A549 treated with Hydrocortisone at 1 μM for 4 hours (cell line): Measurements from ENCODE around the gene RPP25. TPM values are rescaled to one million over a fixed set of nuclear protein-coding genes. Genes with fewer than 3 reads are reported as not detected.

Source experiments
- total RNA-seq: library from RNA; stranded (reverse); fragments of 200-300 nt; extraction: Qiagen RNA extraction; gene quantifications from 5 replicates; pipeline ENCODE4 v1.2.3, GENCODE V29; 2022

RPP25 gene, protein sequence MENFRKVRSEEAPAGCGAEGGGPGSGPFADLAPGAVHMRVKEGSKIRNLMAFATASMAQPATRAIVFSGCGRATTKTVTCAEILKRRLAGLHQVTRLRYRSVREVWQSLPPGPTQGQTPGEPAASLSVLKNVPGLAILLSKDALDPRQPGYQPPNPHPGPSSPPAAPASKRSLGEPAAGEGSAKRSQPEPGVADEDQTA
- 19.2 to 26.0 TPM (median 25.6 TPM) in 5 replicates for total RNA-seq

DNA sequence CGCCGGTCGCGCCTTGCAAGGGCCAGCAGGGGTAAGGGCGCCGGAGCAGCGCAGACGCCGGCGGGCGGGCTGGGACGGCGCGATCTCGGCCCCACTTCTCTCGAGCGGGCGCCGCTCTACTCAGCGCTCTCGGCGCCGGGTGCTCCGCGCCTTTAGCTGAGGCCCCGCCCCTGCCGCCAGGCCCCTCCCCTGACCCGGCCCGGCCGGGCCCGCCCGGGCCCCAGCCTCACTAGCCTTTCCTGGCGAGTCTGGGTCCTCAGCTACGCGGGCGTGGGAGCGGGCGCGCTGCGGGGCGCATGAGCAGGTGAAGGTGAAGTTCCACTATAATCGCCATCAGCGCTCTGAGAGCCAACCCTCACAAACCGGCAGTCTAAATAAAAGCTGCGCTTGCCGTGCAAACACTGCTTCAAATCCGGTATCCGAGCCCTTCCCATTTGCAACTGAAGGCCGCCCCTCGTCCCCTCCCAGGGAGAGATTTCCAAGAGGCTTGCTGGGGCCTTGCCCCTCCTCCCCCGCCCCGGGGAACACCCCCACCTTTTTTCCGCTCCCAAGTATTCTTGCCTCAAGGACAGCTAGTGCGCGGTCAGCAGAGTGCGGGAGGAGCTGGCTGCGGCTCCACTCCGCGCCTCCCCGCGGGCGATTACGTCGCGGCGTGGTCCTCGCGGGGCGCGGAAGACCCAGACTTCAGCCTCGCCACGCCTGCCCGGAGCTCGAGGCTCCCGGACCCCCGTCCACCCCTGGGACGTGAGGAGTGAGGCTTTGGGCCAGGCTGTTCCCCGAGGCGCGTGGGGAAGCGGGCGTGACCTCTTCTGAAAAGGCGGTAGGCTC lies at the start of gene RPP25:
Gene RPP25 (minus strand): TSS at position 125 of the 828 bp plus-strand sequence. CDS start 189 bp downstream, outside the sequence.

DNA sequence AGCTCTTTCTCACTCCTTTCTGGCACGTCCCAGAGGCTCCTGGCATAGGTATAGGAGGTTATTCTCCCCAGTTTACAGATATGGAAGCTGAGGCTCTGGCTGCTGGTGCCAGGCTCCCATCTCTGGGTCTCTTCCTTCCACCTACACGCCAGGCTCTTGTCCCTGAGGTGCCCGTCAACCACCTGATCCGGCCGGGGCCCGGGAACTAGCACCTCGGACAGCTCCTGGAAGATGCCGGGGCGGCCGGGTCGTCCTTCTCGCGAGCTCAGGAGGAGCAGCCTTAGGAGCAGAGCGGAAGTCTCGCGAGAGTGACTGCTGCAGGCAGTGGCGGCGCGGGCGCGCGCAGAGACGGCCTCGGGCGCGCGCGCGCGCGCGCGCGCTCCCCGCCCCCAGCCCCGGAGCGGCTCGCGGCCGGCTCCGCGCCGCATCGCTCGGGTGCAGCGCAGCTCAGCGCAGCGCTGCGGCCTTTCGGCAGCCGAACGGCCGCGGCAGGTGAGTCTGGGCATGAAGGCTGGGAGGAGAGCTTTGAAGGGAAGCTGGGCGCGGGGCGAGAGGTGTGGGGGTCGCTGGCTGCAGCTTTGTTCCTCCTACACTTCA lies 38.7 kb upstream of the RPP25 start, which contains the start of gene SCAMP5:
Gene SCAMP5 (plus strand): TSS at position 382 of the 597 bp plus-strand sequence. CDS start 16,277 bp downstream, outside the sequence.

DNA sequence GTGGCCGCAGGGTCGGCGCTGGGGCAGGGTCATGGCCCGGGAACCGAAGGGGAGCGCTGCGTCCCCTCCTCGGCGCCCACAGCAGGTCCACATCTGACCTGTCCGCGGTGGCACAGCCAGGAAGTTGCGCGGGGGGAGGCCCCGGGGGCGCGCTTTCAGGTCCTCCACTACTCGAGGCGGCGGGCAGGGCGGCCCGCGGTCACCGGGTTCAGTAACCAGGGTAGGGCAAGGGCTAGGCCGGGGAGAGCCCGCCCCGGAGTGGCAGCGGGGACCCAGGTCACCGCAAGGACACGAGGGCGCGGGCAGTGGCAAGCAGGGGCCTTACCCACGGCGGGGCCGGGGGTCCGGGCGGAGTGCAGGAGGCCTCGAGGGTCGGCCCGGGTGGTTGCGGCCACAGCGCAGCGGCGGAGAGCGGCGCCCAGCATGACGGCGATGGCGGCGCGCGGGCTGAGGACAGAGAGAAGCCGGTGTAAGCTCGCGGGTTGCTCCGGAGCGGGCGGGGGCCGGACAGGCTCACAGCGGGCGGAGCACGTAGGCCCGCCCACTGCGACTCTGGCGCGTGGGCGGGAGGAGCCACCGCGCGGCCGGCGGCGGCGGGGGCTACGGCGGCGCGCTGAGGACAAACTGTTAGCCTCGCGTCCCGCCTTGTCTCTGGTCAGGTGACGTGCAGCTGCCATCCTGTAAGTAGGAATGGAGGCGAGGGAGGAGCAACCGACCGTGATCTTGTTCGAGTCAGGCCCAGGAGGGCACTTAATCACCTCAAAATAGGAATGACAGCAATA lies 18.8 kb downstream of the RPP25 start, which contains the start of gene COX5A:
Gene COX5A (minus strand): TSS at position 484 of the 782 bp plus-strand sequence. CDS start 59 bp downstream, at position 425.

DNA sequence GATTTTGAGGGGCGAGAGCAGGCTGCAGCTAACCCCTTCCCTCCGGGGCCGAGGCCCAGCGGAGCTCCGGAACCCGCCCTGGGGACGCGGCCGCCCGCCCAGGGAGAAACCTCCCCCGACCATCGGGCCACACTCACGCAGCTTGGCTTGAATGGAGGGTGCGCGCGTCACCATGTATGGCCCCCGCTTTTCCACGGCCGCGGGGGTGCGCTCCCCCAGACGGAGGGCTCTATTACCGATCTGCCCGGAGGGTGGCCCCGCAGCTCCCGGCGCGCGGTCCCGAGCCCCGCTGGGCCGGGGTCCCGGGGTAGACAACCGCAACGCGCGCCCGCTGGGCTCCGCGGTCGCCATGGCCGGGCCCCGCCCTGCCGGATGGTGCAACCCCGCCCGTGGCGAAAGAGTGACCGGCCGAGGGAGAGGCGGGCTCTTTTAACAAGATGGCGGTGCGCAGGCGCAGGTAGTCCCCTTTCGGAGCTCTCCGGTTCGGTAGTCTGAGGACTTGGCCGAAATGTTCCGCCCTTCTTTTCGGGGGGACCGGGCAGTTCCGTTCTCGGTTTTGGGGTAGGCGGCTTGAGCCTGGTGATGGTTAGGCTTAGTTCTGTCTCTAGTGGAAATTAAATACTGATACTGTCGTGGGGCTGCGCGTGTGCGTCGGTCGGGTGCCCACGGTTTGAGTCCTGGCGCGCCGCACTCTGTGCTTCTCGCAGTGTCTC lies 50.0 kb downstream of the RPP25 start, which contains the start of gene FAM219B:
Gene FAM219B (minus strand): TSS at position 402 of the 713 bp plus-strand sequence. CDS start 51 bp downstream, at position 351.

Other genes with a start within 250 kb of the RPP25 start
- 1.4 to 2.5 TPM (median 1.8 TPM) in 5 replicates for gene CYP1A1, start 231.2 kb downstream of the RPP25 start, total RNA-seq
- not detected in 5 replicates for gene CYP1A2, start 207.9 kb downstream of the RPP25 start, total RNA-seq
- gene CSK, start 174.7 kb downstream of the RPP25 start, total RNA-seq, result 59.4 to 74.2 TPM (median 63.1 TPM) in 5 replicates
- 0.09 to 0.15 TPM in 2 of 5 replicates, not detected in the others for gene LMAN1L, start 143.9 kb downstream of the RPP25 start, total RNA-seq
- gene CPLX3, start 130.1 kb downstream of the RPP25 start, total RNA-seq, result 0.05 to 0.06 TPM in 2 of 5 replicates, not detected in the others
- gene ULK3, start 113.6 kb downstream of the RPP25 start, total RNA-seq, result 31.5 to 35.9 TPM (median 33.9 TPM) in 5 replicates
- 62.6 to 67.1 TPM (median 64.1 TPM) in 5 replicates for gene SCAMP2, start 83.4 kb downstream of the RPP25 start, total RNA-seq
- gene MPI, start 66.7 kb downstream of the RPP25 start, total RNA-seq, result 27.3 to 43.1 TPM (median 29.9 TPM) in 5 replicates
- 31.2 to 40.6 TPM (median 35.3 TPM) in 5 replicates for gene FAM219B, start 49.9 kb downstream of the RPP25 start, total RNA-seq
- gene COX5A, start 18.7 kb downstream of the RPP25 start, total RNA-seq, result 375 to 627 TPM (median 557 TPM) in 5 replicates
- 11.4 to 14.0 TPM (median 13.1 TPM) in 5 replicates for gene SCAMP5, start 38.8 kb upstream of the RPP25 start, total RNA-seq
- gene PPCDC, start 66.8 kb upstream of the RPP25 start, total RNA-seq, result 13.6 to 22.6 TPM (median 17.3 TPM) in 5 replicates
- 30.1 to 33.9 TPM (median 30.9 TPM) in 5 replicates for gene C15orf39, start 245.1 kb upstream of the RPP25 start, total RNA-seq